RWPE2 (cell line): Measurements from ENCODE around the gene DCDC2.

Source experiments
- ATAC-seq: fragments of 200-7000 bp; cut with Tn5 transposase; 3 replicates; pipeline ENCODE4 v1.9.1; 2021; ENCODE audit warnings: low read depth
- DNase-seq: peaks from one replicate; pipeline ENCODE4 v3.0.0-alpha.2; 2020; ENCODE audit warnings: low spot score
- H3K27ac ChIP-seq: fragments of 450-650 bp; 2 replicates; pipeline ENCODE4 v1.5.1; 2017; ENCODE audit warnings: mild to moderate bottlenecking; ENCODE audit not compliant: poor library complexity, severe bottlenecking
- H3K27me3 ChIP-seq: fragments of 250-450 bp; sonication (Bioruptor Pico); 2 replicates; pipeline ENCODE4 v1.5.1; 2021; ENCODE audit warnings: mild to moderate bottlenecking, moderate library complexity; ENCODE audit not compliant: insufficient read depth, poor library complexity, severe bottlenecking
- H3K36me3 ChIP-seq: fragments of 250-450 bp; sonication (Bioruptor Pico); 2 replicates; pipeline ENCODE4 v1.5.1; 2020; ENCODE audit warnings: low read depth, mild to moderate bottlenecking, moderate library complexity
- H3K4me1 ChIP-seq: fragments of 250-450 bp; sonication (Bioruptor Pico); 2 replicates; pipeline ENCODE4 v1.5.1; 2021; ENCODE audit warnings: mild to moderate bottlenecking, moderate library complexity; ENCODE audit not compliant: insufficient read depth, poor library complexity, severe bottlenecking
- H3K4me3 ChIP-seq: fragments of 250-450 bp; sonication (Bioruptor Pico); 2 replicates; pipeline ENCODE4 v1.5.1; 2021; ENCODE audit warnings: mild to moderate bottlenecking, moderate library complexity; ENCODE audit not compliant: severe bottlenecking
- H3K9me3 ChIP-seq: fragments of 250-450 bp; sonication (Bioruptor Pico); 2 replicates; pipeline ENCODE4 v1.5.1; 2021; ENCODE audit warnings: mild to moderate bottlenecking, moderate library complexity; ENCODE audit not compliant: severe bottlenecking
- TF ChIP-seq, protein P1 (sequence below): fragments of 450-650 bp; IDR thresholded peaks from one replicate; pipeline ENCODE4 v1.5.1; 2017; ENCODE audit warnings: mild to moderate bottlenecking, moderate library complexity; ENCODE audit not compliant: poor library complexity, severe bottlenecking

The DCDC2 gene

DNA sequence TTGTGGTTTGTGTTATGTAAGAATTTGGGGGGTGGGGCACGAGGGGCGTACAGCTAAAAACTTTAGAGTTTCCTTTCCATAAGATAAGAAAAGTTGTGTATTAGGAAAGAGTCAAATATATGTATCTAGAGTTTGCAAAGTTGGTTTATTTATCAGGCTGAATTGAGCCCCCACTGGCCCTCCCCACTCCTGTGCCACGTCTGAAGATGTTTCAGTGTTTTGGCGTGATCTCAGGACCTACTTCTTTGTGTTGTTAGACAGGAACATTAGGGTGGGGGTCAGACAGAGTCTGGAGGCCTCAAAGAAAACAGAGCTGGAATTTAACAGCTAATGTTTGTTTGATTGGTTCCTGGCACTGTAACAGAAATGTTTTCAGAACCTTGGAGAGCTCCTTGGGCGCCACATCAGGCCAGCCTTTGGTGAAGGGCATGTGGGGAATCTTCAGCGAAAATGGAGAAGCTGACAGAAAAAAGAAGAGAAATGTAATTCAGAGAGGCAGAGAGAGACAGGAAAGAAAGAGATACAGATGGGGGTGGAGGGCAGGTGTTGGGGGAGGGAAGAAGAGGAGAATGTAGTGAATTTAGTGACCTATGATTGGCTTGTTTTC is 231.2 kb downstream of the DCDC2 start:
- DNase-seq: no peak
- no peak overlapping the region for H3K4me3 ChIP-seq

DNA sequence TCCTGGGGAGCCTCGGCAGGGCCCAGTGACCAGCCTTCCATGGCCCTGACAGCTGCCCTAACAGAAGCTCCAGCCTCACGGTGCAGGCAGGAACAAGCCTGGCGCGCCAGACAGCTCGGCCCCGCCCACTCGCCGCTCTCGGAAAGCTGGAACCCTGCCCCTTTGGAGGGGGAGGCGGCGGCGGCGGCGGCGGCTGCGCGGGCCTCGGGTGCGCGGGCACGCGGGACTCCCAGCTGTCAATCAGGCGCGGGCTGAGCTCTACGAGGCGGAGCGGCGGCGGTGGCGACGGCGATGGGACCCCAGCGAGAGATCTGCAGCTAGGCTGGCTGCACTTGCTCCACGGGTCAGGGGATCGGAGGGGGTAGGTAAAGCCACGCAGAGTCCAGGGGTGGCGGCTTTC is 231.9 kb downstream of the DCDC2 start, which contains the start of gene NRSN1:
Gene NRSN1, plus strand, starts transcription at position 236 of the 400 bp plus-strand sequence. CDS start 8,113 bp downstream, outside the sequence.
- Histone ChIP-seq H3K4me3 (no peak within 1 kb of the TSS), H3K27ac (no peak within 1 kb of the TSS), H3K36me3 (no peaks in the 10 kb centered on the region), H3K27me3 (peaks cover 11% of the 10 kb centered on the region), H3K9me3 (no peaks in the 10 kb centered on the region), H3K4me1 (no peaks in the 10 kb centered on the region)
- DNase-seq (no peak), ATAC-seq (no peak)
- TF ChIP-seq, protein P1, sequence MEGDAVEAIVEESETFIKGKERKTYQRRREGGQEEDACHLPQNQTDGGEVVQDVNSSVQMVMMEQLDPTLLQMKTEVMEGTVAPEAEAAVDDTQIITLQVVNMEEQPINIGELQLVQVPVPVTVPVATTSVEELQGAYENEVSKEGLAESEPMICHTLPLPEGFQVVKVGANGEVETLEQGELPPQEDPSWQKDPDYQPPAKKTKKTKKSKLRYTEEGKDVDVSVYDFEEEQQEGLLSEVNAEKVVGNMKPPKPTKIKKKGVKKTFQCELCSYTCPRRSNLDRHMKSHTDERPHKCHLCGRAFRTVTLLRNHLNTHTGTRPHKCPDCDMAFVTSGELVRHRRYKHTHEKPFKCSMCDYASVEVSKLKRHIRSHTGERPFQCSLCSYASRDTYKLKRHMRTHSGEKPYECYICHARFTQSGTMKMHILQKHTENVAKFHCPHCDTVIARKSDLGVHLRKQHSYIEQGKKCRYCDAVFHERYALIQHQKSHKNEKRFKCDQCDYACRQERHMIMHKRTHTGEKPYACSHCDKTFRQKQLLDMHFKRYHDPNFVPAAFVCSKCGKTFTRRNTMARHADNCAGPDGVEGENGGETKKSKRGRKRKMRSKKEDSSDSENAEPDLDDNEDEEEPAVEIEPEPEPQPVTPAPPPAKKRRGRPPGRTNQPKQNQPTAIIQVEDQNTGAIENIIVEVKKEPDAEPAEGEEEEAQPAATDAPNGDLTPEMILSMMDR: no peak

More for the DNA sequence above, 231.2 kb downstream of the DCDC2 start:
- no peaks in the 10 kb centered on the region for H3K36me3 ChIP-seq
- ATAC-seq: peak; percentile 79
- no peaks in the 10 kb centered on the region for H3K4me1 ChIP-seq
- TF ChIP-seq, protein P1: no peak
- H3K27me3 ChIP-seq: peaks cover 11% of the 10 kb centered on the region
- no peak overlapping the region for H3K27ac ChIP-seq
- H3K9me3 ChIP-seq: no peaks in the 10 kb centered on the region

DNA sequence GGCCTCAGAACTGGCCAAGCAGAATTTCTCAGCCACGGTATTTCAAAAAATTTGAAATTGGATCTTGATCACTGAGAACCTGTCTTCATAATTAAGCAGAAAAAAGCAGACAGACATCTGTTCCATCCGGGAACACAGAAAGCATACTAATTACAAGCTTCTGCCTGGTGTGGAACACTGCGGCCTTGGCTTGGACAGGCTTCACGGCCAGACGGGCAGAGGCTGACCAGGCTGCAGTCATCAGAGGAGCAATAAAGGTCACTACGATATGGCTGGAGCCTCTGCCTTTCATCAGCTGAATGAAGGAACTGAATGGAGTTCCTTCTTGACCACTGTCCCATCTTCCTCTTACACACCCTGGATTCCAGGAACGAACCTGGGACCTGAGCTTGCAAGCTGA is 235.7 kb downstream of the DCDC2 start:
- H3K4me1 ChIP-seq: no peaks in the 10 kb centered on the region
- TF ChIP-seq, protein P1: no peak
- no peak overlapping the region for H3K4me3 ChIP-seq
- H3K9me3 ChIP-seq: no peaks in the 10 kb centered on the region
- no peaks in the 10 kb centered on the region for H3K36me3 ChIP-seq
- ATAC-seq: no peak
- no peak for DNase-seq
- peaks cover 11% of the 10 kb centered on the region for H3K27me3 ChIP-seq
- H3K27ac ChIP-seq: no peak overlapping the region
